Mesothelial cell of epicardium (in vitro differentiated cells): ENCODE results near the gene CCDC88B. TPM values are rescaled to one million over a fixed set of nuclear protein-coding genes. Genes with fewer than 3 reads are reported as not detected.

ENCODE experiments used
- DNase-seq, 2 experiments: peaks; one replicate each; pipeline ENCODE4 v3.0.0; 2021; ENCODE audit warnings: low spot score in 2 of 2; ENCODE audit not compliant: unreplicated experiment in 2 of 2
- H3K27ac Mint-ChIP-seq: 2 replicates; pipeline ENCODE4 v1.8.0; 2021; ENCODE audit warnings: mixed read lengths
- H3K27me3 Mint-ChIP-seq: 2 replicates; pipeline ENCODE4 v1.8.0; 2021; ENCODE audit warnings: low read depth, mixed read lengths
- H3K36me3 Mint-ChIP-seq: 2 replicates; pipeline ENCODE4 v1.8.0; 2021; ENCODE audit warnings: mixed read lengths
- H3K4me1 Mint-ChIP-seq: 2 replicates; pipeline ENCODE4 v1.8.0; 2021; ENCODE audit warnings: mixed read lengths
- H3K4me3 Mint-ChIP-seq: 2 replicates; pipeline ENCODE4 v1.8.0; 2021; ENCODE audit warnings: mild to moderate bottlenecking, moderate library complexity, mixed read lengths
- H3K9me3 Mint-ChIP-seq: 2 replicates; pipeline ENCODE4 v1.8.0; 2021; ENCODE audit warnings: mixed read lengths
- total RNA-seq: library from RNA; stranded (reverse); gene quantifications from 3 replicates; pipeline ENCODE4 v1.2.1, GENCODE V29; 2021
- TF ChIP-seq, protein P1 (sequence below): fragments of 200-600 bp; sonication (generic); IDR thresholded peaks from one replicate; pipeline ENCODE4 v1.5.0; 2021; ENCODE audit warnings: antibody characterized with exemption; ENCODE audit not compliant: unreplicated experiment

Gene CCDC88B
- total RNA-seq, 1 donor from 2014 or later: 11.5 TPM

DNA sequence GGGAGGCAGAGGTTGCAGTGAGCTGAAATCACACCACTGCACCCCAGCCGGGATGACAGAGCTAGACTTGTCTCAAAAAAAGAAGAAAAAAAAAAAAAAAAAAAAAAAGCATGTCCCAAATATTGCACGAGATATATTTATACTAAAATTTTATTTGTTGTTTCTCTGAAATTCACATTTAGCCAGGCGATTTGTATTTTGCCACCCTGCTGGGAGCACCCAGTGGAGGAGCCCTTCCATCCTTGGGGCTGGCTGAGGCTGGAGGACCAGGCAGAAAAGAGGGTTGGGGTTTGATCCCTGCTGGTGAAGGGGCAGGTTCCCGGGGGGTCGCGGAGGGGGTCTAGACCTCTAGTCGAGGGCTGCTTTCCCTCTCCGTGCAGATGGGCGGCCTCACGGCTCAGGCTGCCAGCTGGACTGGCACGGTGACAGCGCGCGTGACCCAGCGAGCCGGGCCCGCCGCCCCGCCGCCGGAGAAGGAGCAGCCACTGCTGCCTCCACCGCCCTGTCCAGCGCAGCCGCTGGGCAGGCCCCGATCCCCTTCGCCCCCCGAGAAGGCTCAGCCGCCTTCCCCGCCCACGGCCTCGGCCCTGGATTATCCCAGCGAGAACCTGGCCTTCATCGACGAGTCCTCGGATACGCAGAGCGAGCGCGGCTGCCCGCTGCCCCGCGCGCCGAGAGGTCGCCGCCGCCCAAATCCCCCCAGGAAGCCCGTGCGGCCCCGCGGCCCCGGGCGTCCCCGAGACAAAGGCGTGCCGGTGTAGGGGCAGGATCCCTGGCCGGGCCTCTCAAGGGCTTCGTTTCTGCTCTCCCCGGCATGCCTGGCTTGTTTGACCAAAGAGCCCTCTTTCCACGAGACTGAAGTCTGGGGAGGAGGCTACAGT lies 40.8 kb upstream of the CCDC88B start:
- TF ChIP-seq, protein P1, sequence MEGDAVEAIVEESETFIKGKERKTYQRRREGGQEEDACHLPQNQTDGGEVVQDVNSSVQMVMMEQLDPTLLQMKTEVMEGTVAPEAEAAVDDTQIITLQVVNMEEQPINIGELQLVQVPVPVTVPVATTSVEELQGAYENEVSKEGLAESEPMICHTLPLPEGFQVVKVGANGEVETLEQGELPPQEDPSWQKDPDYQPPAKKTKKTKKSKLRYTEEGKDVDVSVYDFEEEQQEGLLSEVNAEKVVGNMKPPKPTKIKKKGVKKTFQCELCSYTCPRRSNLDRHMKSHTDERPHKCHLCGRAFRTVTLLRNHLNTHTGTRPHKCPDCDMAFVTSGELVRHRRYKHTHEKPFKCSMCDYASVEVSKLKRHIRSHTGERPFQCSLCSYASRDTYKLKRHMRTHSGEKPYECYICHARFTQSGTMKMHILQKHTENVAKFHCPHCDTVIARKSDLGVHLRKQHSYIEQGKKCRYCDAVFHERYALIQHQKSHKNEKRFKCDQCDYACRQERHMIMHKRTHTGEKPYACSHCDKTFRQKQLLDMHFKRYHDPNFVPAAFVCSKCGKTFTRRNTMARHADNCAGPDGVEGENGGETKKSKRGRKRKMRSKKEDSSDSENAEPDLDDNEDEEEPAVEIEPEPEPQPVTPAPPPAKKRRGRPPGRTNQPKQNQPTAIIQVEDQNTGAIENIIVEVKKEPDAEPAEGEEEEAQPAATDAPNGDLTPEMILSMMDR: no peak
- H3K27ac Mint-ChIP-seq: no peak overlapping the region
- peaks cover 81% of the 10 kb centered on the region for H3K27me3 Mint-ChIP-seq
- DNase-seq: peak in 1 of 2 experiments; percentile 45
- H3K9me3 Mint-ChIP-seq: no peaks in the 10 kb centered on the region
- H3K4me1 Mint-ChIP-seq: peaks cover 12% of the 10 kb centered on the region
- H3K4me3 Mint-ChIP-seq: peak overlapping the region; percentile 46
- no peaks in the 10 kb centered on the region for H3K36me3 Mint-ChIP-seq

DNA sequence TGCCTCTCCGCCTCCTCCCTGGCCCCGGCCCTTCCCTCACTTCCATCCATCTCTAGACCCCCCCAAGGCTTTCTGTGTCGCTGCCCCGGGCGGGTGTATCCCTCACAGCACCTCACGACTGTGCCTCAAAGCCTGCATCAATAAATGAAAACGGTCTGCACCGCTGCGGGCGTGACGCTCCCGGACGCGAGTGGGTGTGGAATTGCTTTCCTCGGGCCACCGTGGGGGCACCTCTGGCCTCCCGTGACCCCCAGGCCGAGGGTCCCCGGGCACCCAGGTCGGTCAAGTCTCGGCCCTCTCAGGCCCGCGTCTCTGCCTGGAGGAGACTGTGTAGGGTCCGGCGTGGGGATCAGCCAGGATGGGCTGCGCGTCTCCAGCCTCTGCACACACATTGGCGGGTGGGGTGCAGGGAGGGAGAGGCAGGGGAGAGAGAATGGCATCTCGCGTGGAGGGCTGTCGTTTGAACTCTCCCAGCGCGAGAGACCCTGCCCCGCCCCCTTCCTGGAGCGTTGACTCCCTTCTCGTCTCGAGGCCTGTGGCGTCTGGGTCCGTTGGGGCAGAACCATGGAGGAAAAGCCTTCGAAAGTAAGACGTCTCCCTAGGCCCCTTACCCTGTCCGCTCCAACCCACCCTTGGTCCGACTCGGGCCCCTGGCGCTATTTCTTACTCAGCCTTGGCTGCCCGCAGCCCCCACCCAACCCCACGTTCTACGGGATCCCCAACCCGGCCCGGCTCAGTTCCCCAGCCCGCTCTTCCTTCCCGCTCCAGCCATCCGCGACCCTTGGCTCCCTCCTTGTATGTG lies 40.0 kb upstream of the CCDC88B start, which contains the start of gene CATSPERZ:
TSS of gene CATSPERZ (plus strand) at position 512 of the 802 bp plus-strand sequence. CDS start at position 565, 53 bp downstream.
- Mint-ChIP-seq H3K9me3 (no peaks in the 10 kb centered on the region), H3K4me1 (peaks cover 14% of the 10 kb centered on the region), H3K36me3 (no peaks in the 10 kb centered on the region), H3K27ac (no peak within 1 kb of the TSS), H3K4me3 (peak within 1 kb of the TSS; percentile 50), H3K27me3 (peaks cover 74% of the 10 kb centered on the region)
- TF ChIP-seq, protein P1: no peak
- no peak for DNase-seq

DNA sequence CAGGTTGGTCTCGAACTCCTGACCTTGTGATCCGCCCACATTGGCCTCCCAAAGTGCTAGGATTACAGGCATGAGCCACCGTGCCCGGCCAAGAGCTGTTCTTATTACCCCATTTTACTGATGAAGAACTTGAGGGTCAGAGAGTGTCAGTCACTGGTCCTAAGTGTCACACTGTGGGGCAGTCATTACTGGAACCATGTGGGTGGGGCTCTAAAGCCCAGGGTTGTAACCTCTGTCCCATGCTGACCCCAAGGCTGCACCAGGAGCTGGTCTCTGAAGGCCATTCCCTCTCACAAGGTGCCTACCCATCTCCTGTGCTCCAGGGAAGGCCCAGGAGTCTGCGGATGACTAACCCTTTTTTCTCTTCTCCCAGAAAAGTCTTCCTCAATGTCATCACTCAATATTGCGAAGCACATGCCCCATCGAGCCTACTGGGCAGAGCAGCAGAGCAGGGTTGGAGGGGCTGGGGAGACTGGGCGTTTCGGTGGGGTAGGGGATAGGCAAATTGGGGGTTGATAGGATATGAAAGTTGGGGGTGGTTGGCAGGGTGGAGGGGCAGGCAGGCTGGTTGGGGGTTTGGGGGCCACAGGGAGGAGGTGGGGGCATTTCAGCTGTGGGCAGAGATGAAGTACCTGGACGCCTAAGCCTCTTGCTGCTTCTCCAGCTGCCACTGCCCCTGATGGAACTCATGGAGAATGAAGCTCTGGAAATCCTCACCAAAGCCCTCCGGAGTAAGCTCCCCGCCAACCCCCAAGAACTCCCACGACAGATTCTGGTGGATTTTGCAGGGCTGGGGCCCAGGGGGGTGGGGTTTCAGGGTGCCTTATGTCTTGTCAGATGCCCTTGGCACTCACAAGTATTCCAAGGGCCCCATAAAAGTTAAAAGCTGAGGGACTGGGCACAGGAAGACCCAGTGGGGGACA lies 36.6 kb upstream of the CCDC88B start:
- TF ChIP-seq, protein P1: no peak
- no peaks in the 10 kb centered on the region for H3K9me3 Mint-ChIP-seq
- H3K4me3 Mint-ChIP-seq: no peak overlapping the region
- DNase-seq: no peak
- H3K27ac Mint-ChIP-seq: no peak overlapping the region
- H3K4me1 Mint-ChIP-seq: peaks cover 22% of the 10 kb centered on the region
- peaks cover 2% of the 10 kb centered on the region for H3K36me3 Mint-ChIP-seq
- peaks cover 40% of the 10 kb centered on the region for H3K27me3 Mint-ChIP-seq

DNA sequence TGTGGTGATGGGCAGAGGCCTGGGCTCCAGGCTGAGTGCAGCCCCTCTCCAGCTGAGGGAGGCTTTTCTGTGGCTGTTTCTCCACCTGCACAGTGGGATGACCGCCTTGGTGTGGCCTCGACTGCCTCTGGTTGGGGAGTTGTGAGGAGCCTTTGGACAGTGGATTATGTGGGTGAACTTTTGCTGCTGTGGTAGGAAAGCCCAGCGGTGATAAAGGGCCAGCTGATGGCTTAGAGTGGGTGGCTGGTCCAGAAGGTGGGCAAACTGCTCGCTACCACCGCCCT lies 36.0 kb upstream of the CCDC88B start:
- H3K4me3 Mint-ChIP-seq: peak overlapping the region; percentile 84
- H3K27ac Mint-ChIP-seq: no peak overlapping the region
- no peaks in the 10 kb centered on the region for H3K9me3 Mint-ChIP-seq
- TF ChIP-seq, protein P1: no peak
- no peak for DNase-seq
- peaks cover 34% of the 10 kb centered on the region for H3K27me3 Mint-ChIP-seq
- peaks cover 2% of the 10 kb centered on the region for H3K36me3 Mint-ChIP-seq
- peaks cover 22% of the 10 kb centered on the region for H3K4me1 Mint-ChIP-seq

DNA sequence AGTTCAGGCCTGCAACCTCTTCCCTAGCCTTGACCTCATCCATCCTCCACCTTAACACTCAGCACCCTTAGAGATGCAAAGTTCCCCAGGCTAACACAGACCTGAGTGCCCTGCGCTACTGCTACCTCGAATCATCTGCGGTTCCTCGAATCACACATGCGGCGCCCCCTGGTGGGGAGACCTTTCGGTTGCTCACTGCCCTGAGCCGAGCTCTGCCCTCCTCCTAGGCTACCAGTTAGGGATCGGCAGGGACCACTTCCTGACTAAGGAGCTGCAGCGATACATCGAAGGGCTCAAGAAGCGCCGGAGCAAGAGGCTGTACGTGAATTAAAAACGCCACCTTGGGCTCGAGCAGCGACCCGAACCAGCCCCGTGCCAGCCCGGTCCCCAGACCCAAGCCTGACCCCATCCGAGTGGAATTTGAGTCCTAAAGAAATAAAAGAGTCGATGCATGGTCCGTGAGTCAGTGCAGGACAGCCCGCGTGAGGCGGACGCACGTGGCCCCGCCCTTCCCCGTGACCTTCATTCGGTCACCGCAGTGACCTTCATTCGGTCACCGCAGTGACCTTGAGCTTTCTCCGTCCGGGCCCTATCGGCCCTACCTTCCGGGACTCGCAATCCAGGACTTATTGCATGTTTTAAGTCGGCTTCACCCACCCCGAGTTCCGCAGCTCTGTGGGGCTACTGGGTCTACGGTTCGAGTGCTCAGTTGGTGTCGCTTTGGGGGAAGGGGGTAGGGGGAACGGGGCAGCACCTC lies 35.5 kb upstream of the CCDC88B start:
- TF ChIP-seq, protein P1: peak; percentile 90
- peak overlapping the region; percentile 84 for H3K4me3 Mint-ChIP-seq

More for the DNA sequence above, 35.5 kb upstream of the CCDC88B start:
- Mint-ChIP-seq H3K27ac (peak overlapping the region; percentile 88), H3K9me3 (no peaks in the 10 kb centered on the region), H3K36me3 (peaks cover 2% of the 10 kb centered on the region), H3K27me3 (peaks cover 29% of the 10 kb centered on the region), H3K4me1 (peaks cover 22% of the 10 kb centered on the region)
- peak; percentile 85 to 96 for DNase-seq
